Measurements from ENCODE around the gene SLFN12L.

SLFN12L gene

DNA sequence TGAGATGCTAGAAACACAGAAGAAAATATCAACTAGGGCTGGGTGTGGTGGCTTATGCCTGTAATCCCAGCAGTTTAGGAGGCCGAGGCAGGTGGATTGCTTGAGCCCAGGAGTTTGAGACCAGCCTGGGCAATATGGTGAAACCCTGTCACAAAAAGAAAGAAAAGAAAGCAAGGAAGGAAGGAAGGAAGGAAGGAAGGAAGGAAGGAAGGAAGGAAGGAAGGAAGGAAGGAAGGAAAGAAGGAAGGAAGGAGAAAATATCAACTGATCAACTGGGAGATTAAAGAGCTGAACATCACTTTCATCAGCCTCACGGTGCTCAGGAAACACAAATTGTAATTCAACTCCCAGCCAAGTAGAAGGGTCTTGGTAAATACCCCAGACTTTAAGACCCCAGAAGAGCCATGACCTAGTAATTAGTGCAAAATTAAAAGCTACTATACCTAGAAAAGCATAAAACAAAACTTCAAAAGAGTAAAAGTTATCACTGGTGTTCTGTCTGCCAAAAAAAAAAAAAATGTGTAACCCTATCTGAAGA lies 61.1 kb downstream of the SLFN12L start:
- TF ChIP-seq CSDC2 (CRISPR knock-in tag; IDR thresholded peaks at IDR 0.05) (no peak), GLIS3 (CRISPR knock-in tag; IDR thresholded peaks at IDR 0.05) (no peak), ZFP30 (CRISPR knock-in tag; IDR thresholded peaks at IDR 0.05) (no peak), SNAI2 (CRISPR knock-in tag; IDR thresholded peaks at IDR 0.05) (no peak), ARNTL (CRISPR knock-in tag; IDR thresholded peaks at IDR 0.05; ENCODE audit: borderline replicate concordance, low read depth) (no peak), OSR1 (CRISPR knock-in tag; IDR thresholded peaks at IDR 0.05) (no peak), ESRRG (CRISPR knock-in tag; IDR thresholded peaks at IDR 0.05) (no peak), RARB (CRISPR knock-in tag; IDR thresholded peaks at IDR 0.05) (no peak), TOX (CRISPR knock-in tag; IDR thresholded peaks at IDR 0.05; ENCODE audit: borderline replicate concordance) (no peak), BACH2 (CRISPR knock-in tag; IDR thresholded peaks at IDR 0.05; ENCODE audit: borderline replicate concordance) (no peak), ZNF565 (CRISPR knock-in tag; conservative IDR thresholded peaks at IDR 0.05; ENCODE audit: low read depth) (no peak), ZNF8 (CRISPR knock-in tag; IDR thresholded peaks at IDR 0.05) (no peak), ISL1 (CRISPR knock-in tag; IDR thresholded peaks at IDR 0.05) (no peak), ZFP3 (CRISPR knock-in tag; IDR thresholded peaks at IDR 0.05) (no peak)
- TF ChIP-seq, protein P1, sequence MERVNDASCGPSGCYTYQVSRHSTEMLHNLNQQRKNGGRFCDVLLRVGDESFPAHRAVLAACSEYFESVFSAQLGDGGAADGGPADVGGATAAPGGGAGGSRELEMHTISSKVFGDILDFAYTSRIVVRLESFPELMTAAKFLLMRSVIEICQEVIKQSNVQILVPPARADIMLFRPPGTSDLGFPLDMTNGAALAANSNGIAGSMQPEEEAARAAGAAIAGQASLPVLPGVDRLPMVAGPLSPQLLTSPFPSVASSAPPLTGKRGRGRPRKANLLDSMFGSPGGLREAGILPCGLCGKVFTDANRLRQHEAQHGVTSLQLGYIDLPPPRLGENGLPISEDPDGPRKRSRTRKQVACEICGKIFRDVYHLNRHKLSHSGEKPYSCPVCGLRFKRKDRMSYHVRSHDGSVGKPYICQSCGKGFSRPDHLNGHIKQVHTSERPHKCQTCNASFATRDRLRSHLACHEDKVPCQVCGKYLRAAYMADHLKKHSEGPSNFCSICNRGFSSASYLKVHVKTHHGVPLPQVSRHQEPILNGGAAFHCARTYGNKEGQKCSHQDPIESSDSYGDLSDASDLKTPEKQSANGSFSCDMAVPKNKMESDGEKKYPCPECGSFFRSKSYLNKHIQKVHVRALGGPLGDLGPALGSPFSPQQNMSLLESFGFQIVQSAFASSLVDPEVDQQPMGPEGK (CRISPR knock-in tag; IDR thresholded peaks at IDR 0.05; ENCODE audit: borderline replicate concordance) = no peak
- TF ChIP-seq, protein P2, sequence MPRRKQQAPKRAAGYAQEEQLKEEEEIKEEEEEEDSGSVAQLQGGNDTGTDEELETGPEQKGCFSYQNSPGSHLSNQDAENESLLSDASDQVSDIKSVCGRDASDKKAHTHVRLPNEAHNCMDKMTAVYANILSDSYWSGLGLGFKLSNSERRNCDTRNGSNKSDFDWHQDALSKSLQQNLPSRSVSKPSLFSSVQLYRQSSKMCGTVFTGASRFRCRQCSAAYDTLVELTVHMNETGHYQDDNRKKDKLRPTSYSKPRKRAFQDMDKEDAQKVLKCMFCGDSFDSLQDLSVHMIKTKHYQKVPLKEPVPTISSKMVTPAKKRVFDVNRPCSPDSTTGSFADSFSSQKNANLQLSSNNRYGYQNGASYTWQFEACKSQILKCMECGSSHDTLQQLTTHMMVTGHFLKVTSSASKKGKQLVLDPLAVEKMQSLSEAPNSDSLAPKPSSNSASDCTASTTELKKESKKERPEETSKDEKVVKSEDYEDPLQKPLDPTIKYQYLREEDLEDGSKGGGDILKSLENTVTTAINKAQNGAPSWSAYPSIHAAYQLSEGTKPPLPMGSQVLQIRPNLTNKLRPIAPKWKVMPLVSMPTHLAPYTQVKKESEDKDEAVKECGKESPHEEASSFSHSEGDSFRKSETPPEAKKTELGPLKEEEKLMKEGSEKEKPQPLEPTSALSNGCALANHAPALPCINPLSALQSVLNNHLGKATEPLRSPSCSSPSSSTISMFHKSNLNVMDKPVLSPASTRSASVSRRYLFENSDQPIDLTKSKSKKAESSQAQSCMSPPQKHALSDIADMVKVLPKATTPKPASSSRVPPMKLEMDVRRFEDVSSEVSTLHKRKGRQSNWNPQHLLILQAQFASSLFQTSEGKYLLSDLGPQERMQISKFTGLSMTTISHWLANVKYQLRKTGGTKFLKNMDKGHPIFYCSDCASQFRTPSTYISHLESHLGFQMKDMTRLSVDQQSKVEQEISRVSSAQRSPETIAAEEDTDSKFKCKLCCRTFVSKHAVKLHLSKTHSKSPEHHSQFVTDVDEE (CRISPR knock-in tag; IDR thresholded peaks at IDR 0.05) = no peak
- TF ChIP-seq, protein P3, sequence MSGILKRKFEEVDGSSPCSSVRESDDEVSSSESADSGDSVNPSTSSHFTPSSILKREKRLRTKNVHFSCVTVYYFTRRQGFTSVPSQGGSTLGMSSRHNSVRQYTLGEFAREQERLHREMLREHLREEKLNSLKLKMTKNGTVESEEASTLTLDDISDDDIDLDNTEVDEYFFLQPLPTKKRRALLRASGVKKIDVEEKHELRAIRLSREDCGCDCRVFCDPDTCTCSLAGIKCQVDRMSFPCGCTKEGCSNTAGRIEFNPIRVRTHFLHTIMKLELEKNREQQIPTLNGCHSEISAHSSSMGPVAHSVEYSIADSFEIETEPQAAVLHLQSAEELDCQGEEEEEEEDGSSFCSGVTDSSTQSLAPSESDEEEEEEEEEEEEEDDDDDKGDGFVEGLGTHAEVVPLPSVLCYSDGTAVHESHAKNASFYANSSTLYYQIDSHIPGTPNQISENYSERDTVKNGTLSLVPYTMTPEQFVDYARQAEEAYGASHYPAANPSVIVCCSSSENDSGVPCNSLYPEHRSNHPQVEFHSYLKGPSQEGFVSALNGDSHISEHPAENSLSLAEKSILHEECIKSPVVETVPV (CRISPR knock-in tag; IDR thresholded peaks at IDR 0.05) = no peak
- no peak for ATAC-seq

DNA sequence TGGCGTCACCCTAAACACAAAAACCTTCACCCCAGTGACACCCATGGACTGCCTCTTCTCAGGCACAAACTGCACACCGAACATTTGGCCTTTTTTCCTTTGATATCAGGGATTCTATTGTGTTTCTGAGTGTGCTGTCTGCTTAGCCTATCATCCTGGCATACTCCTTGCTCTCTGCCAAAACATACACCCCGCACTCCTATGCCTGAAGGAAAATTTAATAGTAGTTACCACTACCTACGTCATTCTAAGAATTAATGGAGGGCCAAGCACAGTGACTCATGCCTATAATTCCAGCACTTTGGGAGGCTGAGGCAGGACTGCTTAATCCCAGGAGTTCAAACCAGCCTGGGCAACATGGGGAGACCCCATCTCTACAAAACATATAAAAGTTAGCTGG lies 69.0 kb downstream of the SLFN12L start:
- ATAC-seq = no peak
- TF ChIP-seq, protein P2 (CRISPR knock-in tag; IDR thresholded peaks at IDR 0.05) = no peak
- no peak for TF ChIP-seq CSDC2 (CRISPR knock-in tag; IDR thresholded peaks at IDR 0.05)
- TF ChIP-seq, protein P3 (CRISPR knock-in tag; IDR thresholded peaks at IDR 0.05) = no peak
- no peak for TF ChIP-seq GLIS3 (CRISPR knock-in tag; IDR thresholded peaks at IDR 0.05)
- no peak for TF ChIP-seq TCF4 (CRISPR knock-in tag; IDR thresholded peaks at IDR 0.05; ENCODE audit: borderline replicate concordance)
- no peak for TF ChIP-seq RARB (CRISPR knock-in tag; IDR thresholded peaks at IDR 0.05)
- TF ChIP-seq BACH2 (CRISPR knock-in tag; IDR thresholded peaks at IDR 0.05; ENCODE audit: borderline replicate concordance) = no peak
- no peak for TF ChIP-seq ZNF565 (CRISPR knock-in tag; conservative IDR thresholded peaks at IDR 0.05; ENCODE audit: low read depth)
- no peak for TF ChIP-seq ISL1 (CRISPR knock-in tag; IDR thresholded peaks at IDR 0.05)
- TF ChIP-seq ARNTL (CRISPR knock-in tag; IDR thresholded peaks at IDR 0.05; ENCODE audit: borderline replicate concordance, low read depth) = no peak
- TF ChIP-seq TOX (CRISPR knock-in tag; IDR thresholded peaks at IDR 0.05; ENCODE audit: borderline replicate concordance) = no peak
- TF ChIP-seq SNAI2 (CRISPR knock-in tag; IDR thresholded peaks at IDR 0.05) = no peak
- TF ChIP-seq ZNF70 (CRISPR knock-in tag; IDR thresholded peaks at IDR 0.05) = no peak
- no peak for TF ChIP-seq ZFP3 (CRISPR knock-in tag; IDR thresholded peaks at IDR 0.05)
- TF ChIP-seq, protein P4, sequence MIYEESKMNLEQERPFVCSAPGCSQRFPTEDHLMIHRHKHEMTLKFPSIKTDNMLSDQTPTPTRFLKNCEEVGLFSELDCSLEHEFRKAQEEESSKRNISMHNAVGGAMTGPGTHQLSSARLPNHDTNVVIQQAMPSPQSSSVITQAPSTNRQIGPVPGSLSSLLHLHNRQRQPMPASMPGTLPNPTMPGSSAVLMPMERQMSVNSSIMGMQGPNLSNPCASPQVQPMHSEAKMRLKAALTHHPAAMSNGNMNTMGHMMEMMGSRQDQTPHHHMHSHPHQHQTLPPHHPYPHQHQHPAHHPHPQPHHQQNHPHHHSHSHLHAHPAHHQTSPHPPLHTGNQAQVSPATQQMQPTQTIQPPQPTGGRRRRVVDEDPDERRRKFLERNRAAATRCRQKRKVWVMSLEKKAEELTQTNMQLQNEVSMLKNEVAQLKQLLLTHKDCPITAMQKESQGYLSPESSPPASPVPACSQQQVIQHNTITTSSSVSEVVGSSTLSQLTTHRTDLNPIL (CRISPR knock-in tag; IDR thresholded peaks at IDR 0.05; ENCODE audit: low read depth) = no peak
- TF ChIP-seq ZNF8 (CRISPR knock-in tag; IDR thresholded peaks at IDR 0.05) = no peak
- no peak for TF ChIP-seq ESRRG (CRISPR knock-in tag; IDR thresholded peaks at IDR 0.05)
- TF ChIP-seq ZC3H10 (CRISPR knock-in tag; IDR thresholded peaks at IDR 0.05) = no peak
